ENCODE results near the gene ZBTB49.
"Not testable (repeated sequence)": the region's sequence is repeated elsewhere in the genome, so short reads cannot be mapped to it uniquely, and the experiment has no call there.

The ZBTB49 gene

GRCh38 chr4:4327652-4328121 lies 37.6 kb downstream of the ZBTB49 start:
- DNase-seq = no peak

GRCh38 chr4:4328206-4328605 lies 38.2 kb downstream of the ZBTB49 start:
- DNase-seq = no peak

- DNase-seq = no peak
These were observed 38.8 kb downstream of the ZBTB49 start for GRCh38 chr4:4328840-4329239.

GRCh38 chr4:4329496-4329895 lies 39.4 kb downstream of the ZBTB49 start:
- DNase-seq = no peak

GRCh38 chr4:4330794-4331193 lies 40.7 kb downstream of the ZBTB49 start:
- DNase-seq = no peak

- no peak for DNase-seq
These were observed 42.5 kb downstream of the ZBTB49 start for GRCh38 chr4:4332529-4332928.

- DNase-seq = no peak
These were observed 43.2 kb downstream of the ZBTB49 start for GRCh38 chr4:4333265-4333706.

GRCh38 chr4:4334798-4335520 lies 44.9 kb downstream of the ZBTB49 start:
- DNase-seq = no peak

GRCh38 chr4:4338210-4339001 lies 48.4 kb downstream of the ZBTB49 start:
- DNase-seq = no peak

GRCh38 chr4:4339504-4340085 lies 49.5 kb downstream of the ZBTB49 start:
- DNase-seq = no peak

- DNase-seq = no peak
These were observed 52.0 kb downstream of the ZBTB49 start for GRCh38 chr4:4341861-4342650.

GRCh38 chr4:4343038-4343437 lies 53.0 kb downstream of the ZBTB49 start:
- DNase-seq = no peak

GRCh38 chr4:4344915-4345527 lies 55.0 kb downstream of the ZBTB49 start:
- no peak for DNase-seq

- DNase-seq = no peak
These were observed 57.5 kb downstream of the ZBTB49 start for GRCh38 chr4:4347585-4347984.

- DNase-seq = not testable (repeated sequence)
These were observed 58.5 kb downstream of the ZBTB49 start for GRCh38 chr4:4348585-4348984.

- no peak for DNase-seq
These were observed 59.8 kb downstream of the ZBTB49 start for GRCh38 chr4:4349867-4350266.

GRCh38 chr4:4350909-4351308 lies 60.9 kb downstream of the ZBTB49 start:
- DNase-seq = no peak

- no peak for DNase-seq
These were observed 65.3 kb downstream of the ZBTB49 start for GRCh38 chr4:4355302-4355701.

- DNase-seq = no peak
These were observed 66.3 kb downstream of the ZBTB49 start for GRCh38 chr4:4356106-4357041.

GRCh38 chr4:4358093-4358854 lies 68.2 kb downstream of the ZBTB49 start:
- no peak for DNase-seq

- DNase-seq = no peak
These were observed 71.8 kb downstream of the ZBTB49 start for GRCh38 chr4:4361883-4362282.
